ENCODE data around the gene C1QTNF4. TPM values are rescaled to one million over a fixed set of nuclear protein-coding genes. Genes with fewer than 3 reads are reported as not detected.

Gene C1QTNF4
- total RNA-seq = 1.8 and 2.8 TPM in 2 replicates

GRCh38 chr11:47593934-47594855, at the start of gene C1QTNF4:
C1QTNF4 (minus strand) TSS chr11:47594411; CDS start chr11:47590810, 3,601 bp downstream.

GRCh38 chr11:47642099-47642855, 48.1 kb upstream of the C1QTNF4 start, which contains the start of gene MTCH2:
MTCH2 (minus strand) TSS chr11:47642559; CDS start chr11:47642465, 94 bp downstream.

GRCh38 chr11:47586098-47586855, 7.9 kb downstream of the C1QTNF4 start, which contains the start of gene FAM180B:
FAM180B (plus strand) TSS chr11:47586678; CDS start chr11:47586769, 91 bp downstream.

DNA sequence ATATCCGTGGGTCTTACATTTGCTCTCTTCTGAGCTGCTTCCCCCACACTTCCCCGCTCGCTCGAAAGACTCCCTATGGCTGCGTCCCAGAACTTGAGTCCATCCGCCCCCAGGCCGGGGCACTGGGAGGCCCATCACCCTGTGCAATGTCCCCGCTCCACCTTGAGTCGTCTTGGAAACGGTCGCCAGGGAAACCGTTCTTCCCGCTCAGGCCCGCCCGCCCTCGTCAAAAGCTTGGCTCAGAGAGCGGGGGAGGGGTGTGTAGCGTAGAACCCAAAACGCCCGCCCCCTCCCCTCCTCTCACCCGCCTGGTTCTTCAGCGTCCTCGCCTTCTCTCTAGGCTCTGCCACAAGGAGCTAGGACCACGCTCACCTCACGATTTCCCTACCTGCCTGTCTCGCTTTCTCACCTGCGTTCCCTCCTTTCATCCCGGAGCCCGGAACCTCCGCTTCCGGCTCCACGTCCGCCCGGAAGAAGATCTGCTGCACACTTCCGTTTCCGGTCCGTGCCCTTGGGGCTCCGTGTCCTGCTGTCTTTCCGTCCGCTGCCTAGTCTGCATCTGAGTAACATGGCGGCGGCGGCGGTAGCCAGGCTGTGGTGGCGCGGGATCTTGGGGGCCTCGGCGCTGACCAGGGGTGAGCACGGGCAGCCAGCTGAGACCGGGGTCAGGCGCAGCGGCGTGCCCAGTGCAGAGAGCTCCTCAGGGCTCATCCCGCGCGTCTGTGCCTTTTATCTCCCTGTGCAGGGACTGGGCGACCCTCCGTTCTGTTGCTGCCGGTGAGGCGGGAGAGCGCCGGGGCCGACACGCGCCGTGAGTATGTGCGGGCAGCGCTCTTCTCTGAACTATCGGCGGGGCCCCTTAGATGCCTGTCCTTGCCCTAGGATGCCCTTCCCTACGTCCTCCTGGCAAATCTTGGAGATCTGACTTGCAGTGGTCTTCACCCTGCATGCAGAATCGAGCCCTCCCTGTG, 15.4 kb downstream of the C1QTNF4 start, which contains the start of the genes KBTBD4 and NDUFS3:
Gene KBTBD4 (minus strand): TSS at position 447 of the 971 bp plus-strand sequence. CDS start 19 bp downstream, at position 428.
Gene NDUFS3 (plus strand): TSS at position 551 of the 971 bp plus-strand sequence. CDS start 18 bp downstream, at position 569.

GRCh38 chr11:47565340-47566148, 28.7 kb downstream of the C1QTNF4 start, which contains the start of gene PTPMT1:
PTPMT1 (plus strand) TSS chr11:47565599; CDS start chr11:47565623, 24 bp downstream.

GRCh38 chr11:47552566-47553405, 41.4 kb downstream of the C1QTNF4 start, which contains the start of gene CELF1:
CELF1 (minus strand) TSS chr11:47553132; CDS start chr11:47499523, 53,609 bp downstream.

Other genes starting within 250 kb of the C1QTNF4 start
- not detected in 2 replicates for gene MYBPC3, start 241.7 kb downstream of the C1QTNF4 start, total RNA-seq
- gene SPI1, start 215.9 kb downstream of the C1QTNF4 start, total RNA-seq = not detected in 2 replicates
- 118 and 120 TPM in 2 replicates for gene SLC39A13, start 185.8 kb downstream of the C1QTNF4 start, total RNA-seq
- gene PSMC3, start 168.0 kb downstream of the C1QTNF4 start, total RNA-seq = 227 and 241 TPM in 2 replicates
- not detected in 2 replicates for gene RAPSN, start 145.3 kb downstream of the C1QTNF4 start, total RNA-seq
- 49.8 and 54.3 TPM in 2 replicates for gene CELF1, start 41.3 kb downstream of the C1QTNF4 start, total RNA-seq
- gene PTPMT1, start 28.8 kb downstream of the C1QTNF4 start, total RNA-seq = 150 and 156 TPM in 2 replicates
- 21.4 and 21.5 TPM in 2 replicates for gene KBTBD4, start 15.4 kb downstream of the C1QTNF4 start, total RNA-seq
- gene NDUFS3, start 15.3 kb downstream of the C1QTNF4 start, total RNA-seq = 71.1 and 76.2 TPM in 2 replicates
- gene FAM180B, start 7.7 kb downstream of the C1QTNF4 start, total RNA-seq = not detected in 2 replicates
- 80.3 and 81.4 TPM in 2 replicates for gene MTCH2, start 48.1 kb upstream of the C1QTNF4 start, total RNA-seq
- gene AGBL2, start 121.0 kb upstream of the C1QTNF4 start, total RNA-seq = 0.17 and 1.3 TPM in 2 replicates
- 29.3 and 39.2 TPM in 2 replicates for gene FNBP4, start 172.9 kb upstream of the C1QTNF4 start, total RNA-seq

All from bronchus fibroblast of lung (primary cell).